ENCODE measurements around the gene COX7A2L.

DNA sequence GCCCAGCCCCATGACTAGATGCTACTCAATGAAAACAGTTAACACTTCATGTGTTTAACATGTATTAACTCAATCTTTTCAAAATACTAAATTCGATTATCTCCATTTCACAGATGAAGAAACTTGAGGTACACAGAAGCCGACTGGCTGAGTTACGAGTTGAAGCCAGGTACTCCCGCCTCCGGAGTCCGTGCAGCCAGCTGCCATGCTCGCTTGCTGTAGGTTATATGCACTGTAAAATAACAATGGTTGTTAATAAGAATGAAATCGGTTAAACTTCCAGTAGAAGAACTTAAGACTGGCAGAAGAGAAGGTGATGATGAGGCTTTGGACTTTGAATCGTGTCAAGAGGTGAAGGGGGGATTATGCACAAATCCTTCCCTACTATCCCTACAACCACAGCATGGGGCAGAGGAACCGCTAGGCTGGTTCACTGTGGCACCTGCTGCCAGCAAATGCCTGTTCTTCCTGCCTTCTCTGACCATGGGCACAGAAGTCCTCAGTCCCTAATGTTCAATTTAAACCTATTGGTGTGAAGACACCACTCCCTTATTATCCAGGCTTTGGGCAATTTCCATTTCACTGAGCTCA, 25.4 kb downstream of the COX7A2L start:
- TF ChIP-seq, protein P1, sequence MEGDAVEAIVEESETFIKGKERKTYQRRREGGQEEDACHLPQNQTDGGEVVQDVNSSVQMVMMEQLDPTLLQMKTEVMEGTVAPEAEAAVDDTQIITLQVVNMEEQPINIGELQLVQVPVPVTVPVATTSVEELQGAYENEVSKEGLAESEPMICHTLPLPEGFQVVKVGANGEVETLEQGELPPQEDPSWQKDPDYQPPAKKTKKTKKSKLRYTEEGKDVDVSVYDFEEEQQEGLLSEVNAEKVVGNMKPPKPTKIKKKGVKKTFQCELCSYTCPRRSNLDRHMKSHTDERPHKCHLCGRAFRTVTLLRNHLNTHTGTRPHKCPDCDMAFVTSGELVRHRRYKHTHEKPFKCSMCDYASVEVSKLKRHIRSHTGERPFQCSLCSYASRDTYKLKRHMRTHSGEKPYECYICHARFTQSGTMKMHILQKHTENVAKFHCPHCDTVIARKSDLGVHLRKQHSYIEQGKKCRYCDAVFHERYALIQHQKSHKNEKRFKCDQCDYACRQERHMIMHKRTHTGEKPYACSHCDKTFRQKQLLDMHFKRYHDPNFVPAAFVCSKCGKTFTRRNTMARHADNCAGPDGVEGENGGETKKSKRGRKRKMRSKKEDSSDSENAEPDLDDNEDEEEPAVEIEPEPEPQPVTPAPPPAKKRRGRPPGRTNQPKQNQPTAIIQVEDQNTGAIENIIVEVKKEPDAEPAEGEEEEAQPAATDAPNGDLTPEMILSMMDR (conservative IDR thresholded peaks at IDR 0.05), result no peak
- no peak for TF ChIP-seq EZH2 (IDR thresholded peaks at IDR 0.05; ENCODE audit: low read depth)
